Ammon's horn (tissue), 1 donor: ENCODE data around the gene TDRD7.

Source experiments
- DNase-seq: peaks from one replicate; pipeline ENCODE4 v3.0.0-alpha.2; 2016; ENCODE audit warnings: low spot score

TDRD7 gene

DNA sequence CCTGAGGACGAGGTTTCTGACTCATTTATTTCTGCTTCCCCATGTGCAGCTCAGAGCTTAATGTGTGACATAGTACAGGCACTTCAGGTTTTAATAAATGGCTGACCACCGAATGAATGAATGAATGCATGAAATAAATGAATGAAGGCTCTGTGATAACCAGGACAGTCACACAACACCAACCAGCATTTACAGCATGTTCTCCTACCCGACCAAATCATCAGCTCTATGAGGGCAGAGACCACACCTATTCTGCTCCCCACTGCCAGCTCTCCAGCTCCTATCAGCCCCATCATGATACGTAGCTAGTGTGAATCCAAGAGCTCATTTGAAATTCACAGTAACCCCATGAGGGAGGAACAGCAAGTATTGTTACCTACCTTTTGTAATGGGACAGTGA lies 94.4 kb downstream of the TDRD7 start:
- no peak for DNase-seq

DNA sequence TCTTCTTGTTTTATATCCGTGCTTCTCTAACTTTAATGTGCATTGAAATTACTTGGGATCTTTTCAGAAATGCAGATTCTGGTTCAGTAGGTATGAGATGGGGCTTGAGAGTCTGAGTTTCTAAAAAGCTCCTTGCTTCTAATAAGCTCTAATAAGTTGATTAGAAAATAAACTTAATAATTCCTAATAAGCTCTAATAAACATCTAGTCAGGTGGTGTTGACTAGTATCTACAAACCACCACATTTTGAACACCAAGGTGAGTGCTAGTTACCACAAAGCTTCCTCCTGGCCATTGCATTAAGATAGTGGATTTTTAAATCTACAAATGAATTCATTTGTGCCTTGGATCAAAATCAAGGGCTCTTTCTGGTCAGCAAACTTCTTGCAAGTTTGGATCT lies 94.9 kb downstream of the TDRD7 start:
- DNase-seq: no peak

DNA sequence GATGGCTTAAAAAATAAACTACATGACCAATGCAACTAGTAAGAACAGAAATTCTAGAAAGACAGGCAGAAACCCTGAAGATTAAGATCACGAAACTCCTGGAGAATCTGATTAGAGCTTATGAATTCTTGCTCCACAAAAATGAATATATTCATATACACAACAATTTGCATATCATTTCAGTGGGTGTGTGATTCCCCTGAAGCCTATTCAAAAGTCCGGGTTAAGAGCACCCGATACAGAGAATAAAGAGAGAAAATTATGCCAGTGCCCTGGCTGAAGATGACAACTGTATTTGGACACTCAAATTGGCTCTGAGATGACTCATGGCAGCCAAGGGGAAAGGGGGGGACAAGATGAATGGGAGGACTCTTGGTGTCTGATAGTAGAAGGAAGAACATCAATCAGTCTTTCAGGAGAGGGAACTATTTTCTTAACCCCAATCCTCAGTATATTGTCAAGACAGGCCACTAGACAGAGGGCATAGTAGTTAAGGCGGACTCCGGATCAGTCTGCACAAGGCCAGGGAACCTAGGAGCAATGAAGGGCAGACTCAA lies 95.6 kb downstream of the TDRD7 start:
- DNase-seq: no peak

DNA sequence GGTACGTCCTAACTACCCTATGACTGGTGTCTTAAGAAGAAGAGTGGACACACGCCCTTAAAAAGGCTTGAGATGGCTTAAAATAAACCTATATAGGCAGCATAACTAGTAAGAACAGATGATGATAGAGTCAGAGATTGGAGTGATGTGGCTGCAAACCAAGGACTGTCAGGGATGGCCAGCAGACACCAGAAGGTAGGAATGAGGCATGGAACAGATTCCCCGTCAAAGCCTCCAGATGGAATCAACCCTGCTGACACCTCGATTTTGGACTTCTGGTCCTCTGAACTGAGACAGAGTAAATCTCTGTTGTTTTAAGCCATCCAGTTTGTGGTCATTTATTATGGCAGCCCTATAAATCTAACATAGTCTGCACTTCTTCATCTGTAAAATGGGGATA lies 97.0 kb downstream of the TDRD7 start:
- DNase-seq: no peak

DNA sequence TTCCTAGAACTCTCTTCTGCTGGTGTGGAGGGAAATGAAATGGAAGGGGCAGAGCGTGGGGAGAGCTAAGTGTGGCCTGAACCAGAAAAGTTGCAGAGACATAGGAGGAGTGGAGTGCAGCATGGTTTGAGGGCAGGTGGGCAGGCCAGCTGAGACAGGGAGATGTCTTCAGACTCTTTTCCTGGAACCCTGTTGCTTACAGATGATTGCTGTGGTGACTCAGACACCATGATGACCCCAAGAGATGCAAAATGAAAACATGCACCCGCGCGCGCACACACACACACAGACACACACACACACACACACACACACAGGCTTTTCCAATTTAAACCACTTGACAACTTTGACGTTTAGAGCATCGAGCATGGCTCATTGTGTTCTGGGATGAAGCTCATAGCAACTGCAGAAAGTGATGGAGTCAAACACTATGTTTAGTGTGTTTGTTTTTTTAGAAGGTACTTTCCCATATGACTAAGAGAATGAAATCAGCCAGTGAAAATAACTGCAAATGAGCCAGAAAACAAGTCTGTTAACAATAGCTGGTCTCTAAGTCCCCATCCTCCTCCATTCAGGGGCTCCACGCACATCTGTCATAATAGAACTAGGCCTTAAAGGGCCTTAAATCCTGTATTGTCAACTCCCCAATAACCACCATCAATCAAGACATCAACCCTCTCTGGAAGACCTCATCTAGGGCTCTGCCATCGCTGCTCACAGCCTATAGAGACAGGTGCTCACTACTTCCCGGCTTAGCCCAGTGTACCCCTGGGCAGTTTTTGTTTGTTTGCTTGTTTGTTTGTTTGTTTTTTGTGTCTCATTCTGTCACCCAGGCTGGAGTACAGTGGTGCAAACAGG lies 99.1 kb downstream of the TDRD7 start:
- DNase-seq: peak; percentile 57

DNA sequence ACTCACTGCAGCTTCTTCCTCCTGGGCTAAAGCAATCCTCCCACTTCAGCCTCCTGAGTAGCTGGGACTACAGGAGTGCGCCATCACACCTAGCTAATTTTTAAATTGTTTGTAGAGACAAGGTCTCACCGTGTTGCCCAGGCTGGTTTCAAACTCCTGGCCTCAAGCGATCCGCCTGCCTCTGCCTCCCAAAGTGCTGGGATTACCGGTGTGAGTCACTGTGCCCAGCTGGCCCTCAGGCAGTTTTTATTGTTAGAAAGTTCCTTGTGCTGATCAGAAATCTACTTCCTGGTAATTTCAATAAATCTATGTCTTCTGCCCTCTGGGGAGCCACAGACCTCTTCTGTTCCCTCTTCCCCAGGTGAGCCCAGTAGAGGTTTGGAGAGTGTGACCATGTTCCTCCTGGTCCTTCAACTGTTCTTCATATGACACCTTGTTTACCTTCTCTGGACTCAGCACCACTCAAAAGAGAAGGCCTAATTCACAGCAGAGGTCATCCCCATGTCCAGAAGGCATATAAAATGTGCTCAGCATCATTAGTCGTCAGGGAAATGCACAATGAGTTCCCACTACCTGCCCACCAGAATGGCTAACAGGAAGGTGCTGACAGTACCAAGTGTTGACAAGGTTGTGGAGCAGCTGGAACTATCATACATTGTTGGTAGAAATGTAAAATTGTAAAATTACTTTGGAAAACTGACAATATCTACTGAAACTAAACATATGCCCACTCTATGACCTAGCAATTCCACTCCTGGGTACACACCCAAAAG lies 99.9 kb downstream of the TDRD7 start:
- DNase-seq: no peak

DNA sequence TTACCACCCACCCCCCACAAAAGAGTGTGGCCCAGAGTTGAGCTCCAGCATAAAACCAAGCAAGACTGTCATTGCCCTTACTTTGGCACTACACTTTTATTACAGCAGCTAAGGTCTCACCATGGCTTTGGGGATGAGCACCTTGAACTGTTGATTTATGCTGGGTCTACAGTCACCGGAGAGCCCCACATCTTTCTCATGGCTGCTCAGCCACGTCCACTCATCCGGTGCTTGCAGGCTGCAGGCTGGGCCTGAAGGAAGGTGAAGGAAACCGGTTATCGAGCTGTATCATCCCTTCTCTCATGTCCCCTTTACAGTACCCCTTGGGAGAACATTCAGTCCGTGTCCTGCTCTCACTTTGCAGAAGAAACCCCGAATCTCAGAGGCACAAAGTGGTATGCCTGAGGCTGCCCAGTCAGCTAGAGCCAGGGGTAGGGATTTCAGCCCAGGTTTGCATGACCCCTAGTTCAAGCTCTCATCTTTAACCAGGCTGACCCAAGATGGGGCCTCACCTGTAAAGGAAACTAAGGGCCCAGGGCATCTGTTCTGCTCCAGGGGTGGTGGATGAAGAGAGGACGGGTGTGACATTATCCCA lies 101.2 kb downstream of the TDRD7 start:
- DNase-seq: no peak

DNA sequence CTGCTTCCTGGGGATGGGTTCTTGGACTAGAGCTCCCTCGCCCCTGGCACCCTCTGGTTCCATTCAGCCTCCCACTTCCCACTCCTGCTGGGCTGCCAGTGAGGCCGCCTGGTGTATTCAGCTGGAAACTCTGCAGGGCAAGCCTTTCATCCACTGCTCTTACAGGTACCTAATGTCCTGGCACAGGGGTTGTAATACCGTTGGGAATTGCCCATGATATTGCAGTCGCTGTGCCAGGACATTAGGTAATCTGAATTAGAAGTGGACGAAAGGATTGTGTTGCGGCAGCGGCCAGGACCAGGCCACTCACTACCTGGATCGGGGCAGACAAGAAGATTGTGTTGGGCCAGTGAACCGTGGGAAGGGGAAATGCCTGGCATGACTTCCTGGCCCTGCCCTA lies 102.6 kb downstream of the TDRD7 start:
- DNase-seq: no peak

DNA sequence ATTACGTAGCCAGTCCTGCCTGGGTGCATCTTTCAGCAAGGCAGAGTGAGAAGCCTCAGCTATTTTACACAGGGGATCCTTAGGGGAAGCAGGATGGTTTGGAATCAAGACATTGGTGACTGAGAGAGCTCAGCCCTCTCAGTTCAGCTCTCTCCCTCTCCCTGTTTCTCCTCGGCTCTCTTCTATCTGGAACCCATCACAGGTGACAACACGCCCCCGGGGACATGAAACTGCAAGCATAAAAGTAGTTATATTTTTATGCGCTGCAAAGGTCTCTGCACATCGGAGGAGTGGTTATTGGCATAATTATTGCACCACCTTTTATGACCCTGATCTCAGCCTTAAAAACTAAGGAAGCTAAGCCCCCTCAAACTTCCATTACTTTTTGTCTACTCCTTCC lies 103.8 kb downstream of the TDRD7 start:
- no peak for DNase-seq

DNA sequence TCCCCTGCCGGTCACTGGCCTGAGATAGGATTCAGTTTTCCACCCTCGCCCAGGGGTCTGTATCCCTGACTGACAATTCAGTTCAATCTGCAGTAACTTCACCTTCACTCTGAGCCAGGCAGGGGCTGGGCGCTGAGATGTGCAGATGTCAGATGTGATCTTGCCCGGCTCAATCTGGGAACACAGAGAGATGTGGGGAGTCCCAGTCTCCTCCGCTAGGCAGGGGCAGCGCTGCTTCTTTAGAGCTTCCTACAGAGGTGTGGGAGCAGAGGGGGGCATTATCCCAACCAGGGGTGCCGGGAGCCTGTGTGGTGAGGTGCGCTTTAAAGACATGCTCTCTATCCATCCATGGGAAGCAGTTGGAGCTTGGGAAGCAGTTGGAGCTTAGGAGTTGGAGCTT lies 104.2 kb downstream of the TDRD7 start:
- DNase-seq: no peak

DNA sequence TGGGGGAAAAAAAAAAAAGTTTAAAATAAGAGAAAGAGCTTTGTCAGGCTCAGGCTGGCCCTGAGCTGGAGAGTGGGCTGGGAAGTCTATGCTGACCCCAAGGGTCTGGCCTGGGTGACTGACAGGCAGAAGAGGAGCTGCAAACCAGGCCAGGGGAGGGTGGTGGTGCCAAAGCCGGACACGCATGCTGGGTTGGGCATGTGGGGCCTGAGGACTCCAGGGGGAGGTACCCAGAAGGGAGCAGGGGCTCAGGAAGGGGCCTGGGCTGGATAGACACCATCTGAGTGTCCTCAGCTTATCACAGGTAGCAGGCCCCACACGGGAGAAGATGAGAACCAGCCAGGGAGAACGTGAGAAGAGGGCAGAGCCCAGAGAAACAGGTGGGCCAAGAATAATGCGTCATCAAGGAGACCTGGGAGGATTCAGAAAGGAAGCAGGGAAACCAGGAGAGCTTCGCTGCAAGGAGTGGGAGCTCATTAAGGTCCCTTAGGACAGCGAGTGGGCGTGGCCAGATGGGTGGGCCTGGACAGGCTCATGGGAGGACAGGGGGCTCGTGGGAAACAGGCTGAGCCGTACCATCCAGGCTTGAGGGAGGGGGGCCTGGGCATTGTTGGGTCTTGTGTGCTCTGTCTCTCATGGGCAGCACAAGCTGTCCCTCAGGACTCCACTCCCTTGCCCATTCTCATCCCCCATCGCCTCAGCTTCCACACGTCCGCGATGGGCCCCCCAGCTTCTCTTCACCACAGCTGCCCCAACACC lies 105.6 kb downstream of the TDRD7 start:
- no peak for DNase-seq

DNA sequence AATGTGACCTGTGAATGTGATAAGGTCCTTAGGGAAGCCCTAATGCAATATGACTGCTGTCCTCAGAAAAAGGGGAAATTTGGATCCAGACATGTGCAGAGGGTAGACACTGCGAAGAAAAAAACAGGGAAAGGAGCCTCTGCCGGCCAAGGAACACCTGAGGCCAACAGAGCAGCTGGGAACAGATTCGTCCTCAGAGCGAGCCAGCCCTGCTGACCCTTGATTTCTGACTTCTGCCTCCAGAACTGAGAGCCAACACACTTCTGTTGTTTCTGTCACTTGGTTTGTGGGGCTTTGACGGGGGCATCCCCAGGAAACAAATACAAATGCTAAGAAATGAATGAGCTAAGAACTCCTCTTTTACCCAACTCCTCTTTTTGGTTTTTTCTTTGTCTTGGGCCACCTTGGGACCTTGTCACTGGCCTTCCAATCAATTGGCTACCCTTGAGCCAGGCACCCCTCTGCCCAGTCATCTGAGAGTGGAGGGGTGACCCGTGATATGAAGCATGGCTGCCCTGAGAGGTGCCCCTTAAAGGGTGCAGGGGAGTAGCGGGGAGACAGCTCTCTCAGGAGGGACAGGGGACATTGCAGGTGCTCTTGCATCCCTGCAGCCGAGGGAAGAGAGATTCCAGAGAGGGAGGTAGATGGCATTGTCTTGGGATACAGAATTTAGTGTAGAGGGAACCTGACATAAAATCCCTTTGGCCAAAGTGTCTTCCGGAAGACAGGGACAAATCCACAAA lies 106.4 kb downstream of the TDRD7 start:
- DNase-seq: no peak

DNA sequence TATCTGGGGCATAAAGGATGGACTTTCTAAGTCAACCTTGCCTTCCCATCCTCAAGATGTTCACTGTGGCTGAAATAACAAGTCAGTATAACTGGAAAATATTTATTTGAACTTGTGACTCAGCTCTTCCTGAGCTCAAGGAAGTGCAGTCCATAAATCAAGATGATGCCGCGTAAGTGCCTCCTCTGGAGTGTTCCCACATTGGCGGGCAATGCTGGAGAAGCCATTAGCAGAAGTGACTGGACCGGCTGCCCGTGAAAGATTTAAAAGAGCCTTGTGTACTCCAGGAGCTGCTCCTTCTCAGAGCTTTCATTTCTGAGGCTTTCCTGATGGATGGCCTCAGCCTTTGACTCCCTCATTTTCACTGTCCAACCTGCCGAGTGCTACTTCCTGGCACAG lies 107.0 kb downstream of the TDRD7 start:
- DNase-seq: no peak

DNA sequence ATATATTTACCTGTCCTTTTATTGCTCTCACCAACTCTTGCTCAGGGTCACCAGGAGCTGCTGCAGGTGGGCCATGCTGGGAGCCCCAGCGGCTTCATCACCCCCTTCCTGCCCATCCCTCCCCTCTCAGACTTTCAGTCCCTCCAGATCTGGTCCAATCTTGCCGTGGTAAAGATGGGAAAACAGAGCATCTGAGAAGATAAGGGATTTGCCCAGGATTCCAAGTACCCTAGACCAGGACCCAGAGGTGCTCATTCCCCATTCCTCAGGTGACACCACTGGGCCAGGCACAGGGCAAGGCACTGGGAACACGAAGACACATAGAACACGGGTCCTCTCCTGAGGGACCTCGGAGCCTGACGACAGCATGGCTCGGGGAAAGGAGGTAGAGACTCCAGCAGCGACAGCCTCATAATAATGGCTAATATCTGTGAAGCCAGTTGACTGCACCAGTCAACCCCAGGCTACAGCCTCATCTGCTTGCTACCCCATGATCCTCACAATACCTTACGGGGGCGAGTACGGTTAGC lies 107.6 kb downstream of the TDRD7 start:
- DNase-seq: no peak

DNA sequence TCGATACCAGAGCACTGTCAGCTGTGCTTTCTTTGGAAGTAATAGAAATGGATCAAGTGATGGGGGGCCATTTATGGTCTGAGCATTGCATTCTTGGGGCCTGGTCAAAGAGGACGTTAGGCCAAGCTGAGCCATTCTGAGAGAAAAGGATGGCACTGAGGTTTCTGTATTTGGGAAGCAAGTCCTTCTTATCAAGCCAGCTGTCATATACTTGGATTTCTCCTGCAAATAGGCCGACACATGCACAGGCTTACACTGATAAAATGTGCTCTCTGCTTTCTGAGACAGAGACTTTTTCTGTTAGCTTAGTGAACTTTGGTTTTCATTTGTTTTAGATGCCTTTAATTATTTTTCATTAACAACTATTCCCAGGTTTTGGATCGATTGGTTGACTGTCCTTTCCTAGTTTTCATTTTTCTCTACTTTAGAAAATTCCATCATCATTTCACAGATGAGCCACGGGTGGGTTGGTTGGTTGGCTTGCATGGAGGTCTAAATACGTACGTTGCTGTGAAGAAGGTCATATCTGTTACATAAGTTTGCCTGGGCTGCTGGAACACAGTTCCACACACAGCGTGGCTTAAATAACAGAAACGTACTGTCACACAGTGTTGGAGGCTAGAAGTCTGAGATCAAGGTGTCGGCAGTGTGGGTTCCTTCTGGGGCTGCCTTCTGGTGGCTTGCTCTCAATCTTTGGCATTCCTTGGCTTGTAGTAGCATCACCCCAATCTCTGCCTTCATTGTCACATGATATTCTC lies 109.9 kb downstream of the TDRD7 start:
- DNase-seq: no peak

DNA sequence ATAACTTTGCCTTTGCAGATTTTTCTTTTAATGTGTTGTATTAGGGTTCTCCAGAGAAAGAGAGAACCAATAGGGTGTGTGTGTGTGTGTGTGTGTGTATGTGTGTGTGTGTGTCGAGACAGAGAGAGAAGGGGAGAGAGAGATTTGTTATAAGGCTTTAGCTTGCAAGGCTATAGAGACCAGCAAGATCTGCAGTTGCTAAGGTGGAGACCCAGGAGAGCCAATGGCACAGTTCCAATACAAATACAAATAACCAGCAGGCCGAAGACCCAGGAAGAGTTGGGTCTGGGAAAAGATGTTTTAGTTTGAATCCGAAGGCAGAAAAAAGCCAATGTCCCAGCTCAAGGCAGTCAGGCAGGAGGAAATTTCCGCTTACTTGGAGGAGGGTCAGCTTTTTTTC lies 112.5 kb downstream of the TDRD7 start:
- DNase-seq: no peak

DNA sequence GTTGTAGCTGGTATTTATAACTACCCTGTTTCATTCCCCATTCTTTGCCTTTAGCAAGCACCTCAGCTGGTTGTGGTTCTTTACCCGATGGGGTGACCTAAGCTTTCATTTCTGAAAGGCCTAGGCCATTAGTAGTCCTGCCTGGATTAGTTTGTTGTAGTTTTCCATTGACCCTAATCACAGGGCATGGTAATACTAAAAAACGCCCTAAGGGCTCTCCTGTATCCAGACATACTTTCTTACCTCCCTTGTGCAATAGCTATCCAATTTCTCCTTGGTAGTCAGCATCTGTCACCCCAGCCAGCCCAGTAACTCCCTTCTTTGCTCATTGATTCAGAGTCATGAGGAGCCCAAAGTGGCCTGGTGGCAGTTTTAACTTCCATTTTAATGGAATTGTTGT lies 113.6 kb downstream of the TDRD7 start:
- DNase-seq: no peak

DNA sequence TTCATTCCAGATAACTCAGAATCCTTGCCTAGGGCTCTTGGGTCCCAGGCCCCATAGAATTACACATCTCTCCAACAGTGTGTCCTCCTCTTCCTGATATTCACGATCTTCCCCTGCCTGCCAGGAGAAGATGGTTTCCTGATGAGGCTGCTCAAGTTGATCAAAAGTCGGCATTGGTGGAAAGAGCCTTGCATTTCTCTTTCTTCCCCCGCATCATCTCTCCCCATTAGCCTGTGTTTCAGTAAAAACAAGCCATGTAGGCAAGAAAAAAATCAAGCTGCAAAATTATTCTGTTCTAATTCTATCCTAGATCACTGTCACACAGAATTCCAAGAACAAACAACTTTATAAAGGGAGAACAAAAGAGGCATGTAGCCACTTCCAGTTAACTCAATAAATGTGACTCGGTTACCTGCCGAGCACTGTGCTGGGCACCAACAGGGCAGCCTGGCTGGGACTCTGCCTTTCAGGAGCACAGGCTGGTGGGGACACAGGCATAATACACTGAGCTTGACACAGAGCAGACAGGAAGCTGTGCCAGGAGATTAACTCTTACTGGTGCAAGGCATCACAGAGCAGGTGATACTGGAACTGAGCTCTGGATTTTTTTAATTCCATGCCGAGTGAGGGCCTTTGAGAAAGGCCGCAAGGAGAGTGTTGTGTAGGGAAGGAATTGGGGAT lies 115.1 kb downstream of the TDRD7 start:
- no peak for DNase-seq

DNA sequence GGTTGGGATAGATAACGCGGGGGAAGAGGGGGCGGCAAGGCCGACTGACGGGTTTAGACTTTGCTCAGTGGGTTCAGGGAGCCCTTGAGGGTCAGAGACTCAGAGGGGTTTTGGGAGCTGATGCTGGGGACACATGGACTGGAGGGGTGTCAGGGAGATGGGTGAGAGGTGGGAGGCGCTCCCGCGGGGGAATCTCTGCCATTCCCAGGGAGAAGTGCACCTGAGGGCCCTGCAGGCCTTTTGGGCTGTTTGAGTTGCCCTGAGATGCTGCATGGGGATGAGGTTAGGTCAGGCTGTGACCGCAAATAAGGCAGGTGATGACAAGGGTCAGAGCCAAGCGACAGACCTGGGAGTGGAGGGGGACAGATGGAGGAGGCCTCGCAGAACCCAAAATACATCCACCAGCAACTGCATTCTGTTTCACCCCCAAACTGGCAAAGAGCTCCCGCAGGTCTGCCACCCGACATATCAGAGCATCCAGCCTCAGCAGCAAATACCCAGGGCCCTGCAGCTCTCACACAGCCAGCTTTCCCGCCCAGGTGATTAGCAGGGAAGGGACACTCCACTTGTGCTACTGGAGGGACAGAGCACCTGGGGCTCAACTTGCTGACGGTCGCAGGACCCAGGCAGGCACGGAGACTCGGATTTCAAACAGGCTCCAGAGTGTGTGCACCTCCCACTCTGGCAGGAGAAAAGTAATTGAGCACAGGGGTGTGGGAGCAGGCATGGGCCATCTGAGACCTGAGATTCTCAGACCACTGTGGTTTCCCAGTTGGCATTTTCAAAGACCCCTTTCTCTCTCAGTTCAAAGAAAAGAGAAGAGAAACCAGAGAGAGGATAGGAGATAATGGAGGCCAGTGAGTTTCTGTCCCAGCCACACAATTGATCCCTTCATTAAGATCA lies 116.0 kb downstream of the TDRD7 start:
- no peak for DNase-seq
